HepG2 (cell line): ENCODE results near the gene PLIN4. TPM values are rescaled to one million over a fixed set of nuclear protein-coding genes. Genes with fewer than 3 reads are reported as not detected.

Experiments used
- ATAC-seq: fragments of 200-7000 bp; cut with Tn5 transposase; 3 replicates; pipeline ENCODE4 v1.9.1; 2020; ENCODE audit warnings: mild to moderate bottlenecking, moderate library complexity
- BruUV-seq: library from RNA; stranded (reverse); fragments of 400-500 nt; replicated peaks from 2 replicates; lab custom pipeline; 2021; lab: Mats Ljungman, UMichigan
- CTCF ChIA-PET: fragments of 300-600 bp; formaldehyde crosslinking; extraction: SDS; loops from one replicate; lab custom pipeline; 2021; ENCODE audit warnings: low total read pairs, inconsistent platforms, low intra/inter-chr PET ratio; lab: Yijun Ruan, JAX
- POLR2A ChIA-PET: fragments of 350-600 bp; sonication (Branson Sonifier 250); formaldehyde crosslinking; loops from one replicate; lab custom pipeline; 2020; ENCODE audit warnings: antibody characterized with exemption, inconsistent platforms; lab: Yijun Ruan, JAX
- DNase-seq: peaks from one replicate; pipeline ENCODE4 v3.0.0-alpha.2; 2015; ENCODE audit warnings: low spot score
- FAIRE-seq: peaks from 3 replicates; lab custom pipeline; 2011; peaks lifted over from hg19 to GRCh38; lab: Jason Lieb, UNC
- H2AFZ ChIP-seq: one replicate; pipeline ENCODE4 v1.6.1; 2011; ENCODE audit warnings: low read length, inconsistent platforms
- H3K27ac ChIP-seq: fragments of 300-600 bp; 3 replicates; pipeline ENCODE4 v1.8.0; 2011; ENCODE audit warnings: mixed run types, mild to moderate bottlenecking, mixed read lengths, low read length, inconsistent platforms; ENCODE audit not compliant: insufficient read depth; ENCODE audit errors: extremely low read length
- H3K27me3 ChIP-seq, 2 experiments: fragments of 200-600 bp in 1 of 2; 2 replicates in 1 of 2; 3 replicates in 1 of 2; pipeline versions ENCODE4 v1.6.0 to v1.8.0; 2011; ENCODE audit warnings: low read length in 2 of 2, mild to moderate bottlenecking in 2 of 2, moderate library complexity in 2 of 2, inconsistent platforms in 1 of 2; ENCODE audit not compliant: insufficient read depth in 2 of 2, control insufficient read depth in 1 of 2
- H3K36me3 ChIP-seq, 2 experiments: fragments of 200-600 bp in 1 of 2; replicated peaks in 1 of 2; 2 replicates in 1 of 2; 3 replicates in 1 of 2; pipeline versions ENCODE4 v1.5.1 to v1.8.0; 2011; ENCODE audit warnings: low read length in 2 of 2, inconsistent platforms in 1 of 2; ENCODE audit not compliant: insufficient read depth in 2 of 2, control insufficient read depth in 1 of 2
- H3K4me1 ChIP-seq: 2 replicates; pipeline ENCODE4 v1.5.1; 2012; ENCODE audit warnings: low read length, inconsistent platforms; ENCODE audit not compliant: insufficient read depth
- H3K4me2 ChIP-seq: 2 replicates; pipeline ENCODE4 v1.6.0; 2011; ENCODE audit warnings: low read depth, low read length, inconsistent platforms
- H3K4me3 ChIP-seq, 3 experiments: fragments of 200-600 bp in 1 of 3; sonication (generic), shearing (Covaris generic) in 1 of 3; replicated peaks in 1 of 3; 2 replicates each; pipeline ENCODE4 v1.5.1; 2011 to 2016; ENCODE audit warnings: low read length in 3 of 3, inconsistent platforms in 2 of 3, low read depth in 2 of 3, mild to moderate bottlenecking in 2 of 3, control low read depth in 1 of 3, mixed read lengths in 1 of 3; ENCODE audit not compliant: insufficient read depth in 1 of 3
- H3K79me2 ChIP-seq: one replicate; pipeline ENCODE4 v1.6.1; 2011; ENCODE audit warnings: low read length, inconsistent platforms; ENCODE audit not compliant: insufficient read depth
- H3K9ac ChIP-seq: 2 replicates; pipeline ENCODE4 v1.6.0; 2011; ENCODE audit warnings: mild to moderate bottlenecking, low read depth, low read length, inconsistent platforms; ENCODE audit not compliant: insufficient read depth
- H3K9me3 ChIP-seq: 2 replicates; pipeline ENCODE4 v1.5.1; 2012; ENCODE audit warnings: mild to moderate bottlenecking, low read length
- H4K20me1 ChIP-seq: 2 replicates; pipeline ENCODE4 v1.6.0; 2011; ENCODE audit warnings: inconsistent platforms, mild to moderate bottlenecking, low read length, moderate library complexity; ENCODE audit not compliant: insufficient read depth
- CC2D1A ChIP-seq: sonication (generic); formaldehyde crosslinking; IDR thresholded peaks from 2 replicates; pipeline ENCODE4 v1.8.1; 2023; ENCODE audit warnings: mild to moderate bottlenecking, missing genetic modification reagents
- CEBPB ChIP-seq: IDR thresholded peaks from 2 replicates; pipeline ENCODE4 v1.6.1; 2011; ENCODE audit warnings: low read depth, low read length, improper control_type of control experiment, borderline replicate concordance
- ELF1 ChIP-seq: sonication (generic); formaldehyde crosslinking; IDR thresholded peaks from 2 replicates; pipeline ENCODE4 v1.4.0; 2020; ENCODE audit warnings: missing genetic modification reagents
- FOSL2 ChIP-seq: sonication (generic); formaldehyde crosslinking; IDR thresholded peaks from 2 replicates; pipeline ENCODE4 v1.4.0; 2020; ENCODE audit warnings: missing genetic modification reagents
- KDM1A ChIP-seq: IDR thresholded peaks from 2 replicates; pipeline ENCODE4 v1.6.1; 2016; ENCODE audit warnings: missing compliant biosample characterization
- PAWR ChIP-seq: sonication (generic); formaldehyde crosslinking; IDR thresholded peaks from 2 replicates; pipeline ENCODE4 v1.4.0; 2020; ENCODE audit warnings: missing genetic modification reagents, mild to moderate bottlenecking, borderline replicate concordance
- WIZ ChIP-seq: sonication (generic); formaldehyde crosslinking; IDR thresholded peaks from 2 replicates; pipeline ENCODE4 v1.5.1; 2020; ENCODE audit warnings: mild to moderate bottlenecking, missing genetic modification reagents
- ZNF407 ChIP-seq: sonication (generic); formaldehyde crosslinking; IDR thresholded peaks from one replicate; pipeline ENCODE4 v1.5.1; 2020; ENCODE audit warnings: mild to moderate bottlenecking, missing genetic modification reagents; ENCODE audit errors: not compliant biosample characterization
- ZNF629 ChIP-seq: sonication (generic); formaldehyde crosslinking; conservative IDR thresholded peaks from 2 replicates; pipeline ENCODE4 v1.5.0; 2020; ENCODE audit warnings: missing genetic modification reagents
- ZNF670 ChIP-seq: sonication (generic); formaldehyde crosslinking; IDR thresholded peaks from 2 replicates; pipeline ENCODE4 v1.8.0; 2022; ENCODE audit warnings: mild to moderate bottlenecking, missing genetic modification reagents, borderline replicate concordance
- ZNF883 ChIP-seq: sonication (generic); formaldehyde crosslinking; IDR thresholded peaks from 2 replicates; pipeline ENCODE4 v1.5.1; 2020; ENCODE audit warnings: mild to moderate bottlenecking, missing genetic modification reagents; ENCODE audit errors: not compliant biosample characterization
- ZSCAN25 ChIP-seq: sonication (generic); formaldehyde crosslinking; IDR thresholded peaks from 2 replicates; pipeline ENCODE4 v1.8.0; 2022; ENCODE audit warnings: mild to moderate bottlenecking, missing genetic modification reagents
- WGBS: methylation state at CpG from one replicate; pipeline ENCODE4 v1.1.6; 2017; ENCODE audit warnings: low lambda C conversion rate; 5-methylcytosine and 5-hydroxymethylcytosine counted together
- in situ Hi-C: cut with HindIII; loops from 2 replicates; pipeline ENCODE4 v1.10.0; 2017; ENCODE audit warnings: low pct_unique_long_range_greater_than_20kb; ENCODE audit not compliant: extremely low pct_ligation_motif_present
- intact Hi-C: fragments of 100-400 bp; cut with micrococcal nuclease; formaldehyde crosslinking; loops from one replicate; pipeline ENCODE4 v1.10.0; 2022; ENCODE audit not compliant: unreplicated experiment
- polyA plus RNA-seq, 8 experiments: library from polyadenylated mRNA; depleted of rRNA in 3 of 8; stranded (reverse) in 7 of 8; unstranded in 1 of 8; fragments of >200 nt; fragmentation: Illumina TruSeq in 4 of 8; extraction: Trizol in 4 of 8; gene quantifications; 2 replicates each; pipeline versions ENCODE4 v1.2.1 to v1.2.3, GENCODE V29; 2011 to 2016; ENCODE audit warnings: low read depth in 4 of 8, missing spikeins in 1 of 8, mixed read lengths in 1 of 8; ENCODE audit not compliant: insufficient read depth in 1 of 8
- total RNA-seq, 5 experiments: library from RNA; depleted of rRNA; stranded (reverse); fragments of >200 nt; fragmentation: Illumina TruSeq; extraction: Trizol; gene quantifications; 2 replicates each; pipeline ENCODE4 v1.2.3, GENCODE V29; 2016; ENCODE audit warnings: low read depth in 1 of 5
- TF ChIP-seq, protein P1 (sequence below): fragments of 450-650 bp; IDR thresholded peaks from 2 replicates; pipeline ENCODE4 v1.6.1; 2017
- TF ChIP-seq, protein P2 (sequence below): sonication (generic); formaldehyde crosslinking; IDR thresholded peaks from 2 replicates; pipeline ENCODE4 v1.5.0; 2020; ENCODE audit warnings: mild to moderate bottlenecking, missing genetic modification reagents

The PLIN4 gene
- total and polyA plus RNA-seq, 2 of the 13 experiments (the other 11 are each of a cell fraction or from before 2014, with no cell fraction given) = 1.1 to 1.3 TPM

DNA sequence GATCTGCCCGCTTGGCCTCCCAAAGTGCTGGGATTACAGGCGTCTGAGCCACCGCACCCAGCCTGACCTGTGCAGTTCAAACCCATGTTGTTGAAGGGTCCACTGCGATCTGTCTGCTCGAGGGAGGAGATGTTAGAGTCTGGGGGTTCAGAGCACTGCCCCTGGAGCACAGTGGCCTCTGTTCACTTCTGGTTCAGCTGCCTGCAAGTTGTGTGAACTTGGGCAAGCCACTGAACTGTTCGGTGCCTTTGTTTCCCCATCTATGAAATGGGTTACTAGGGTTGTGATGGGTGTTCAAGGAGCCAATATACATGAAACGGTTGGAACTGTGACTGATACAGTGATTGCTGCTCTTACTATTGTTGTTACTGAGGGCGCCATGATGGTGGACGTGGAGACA lies 15.0 kb upstream of the PLIN4 start:
- Histone ChIP-seq H3K27me3 (no peaks in the 10 kb centered on the region; a peak in 1 of 5 replicates), H3K4me1 (peaks cover 68% of the 10 kb centered on the region), H3K36me3 (no peaks in the 10 kb centered on the region), H3K9ac (no peak overlapping the region), H4K20me1 (peaks cover 6% of the 10 kb centered on the region; the same call in 1 of the 2 replicates), H3K4me2 (no peak overlapping the region), H3K4me3 (no peak overlapping the region), H2AFZ (no peak overlapping the region), H3K9me3 (no peaks in the 10 kb centered on the region), H3K27ac (no peak overlapping the region), H3K79me2 (no peaks in the 10 kb centered on the region)
- intact Hi-C loops = no loop called here
- no TSS peak for BruUV-seq
- no peak for FAIRE-seq
- WGBS = 74% methylated on average over 9 of the region's 9 CpGs
- POLR2A ChIA-PET = no interaction called here
- ATAC-seq = no peak
- in situ Hi-C loops = no loop called here
- CTCF ChIA-PET = no interaction called here
- no peak for DNase-seq
- no peak for TF ChIP-seq WIZ (CRISPR knock-in tag)
- TF ChIP-seq ZNF407 (CRISPR knock-in tag) = no peak
- TF ChIP-seq ZNF629 (CRISPR knock-in tag) = peak; percentile 90
- TF ChIP-seq, protein P1, sequence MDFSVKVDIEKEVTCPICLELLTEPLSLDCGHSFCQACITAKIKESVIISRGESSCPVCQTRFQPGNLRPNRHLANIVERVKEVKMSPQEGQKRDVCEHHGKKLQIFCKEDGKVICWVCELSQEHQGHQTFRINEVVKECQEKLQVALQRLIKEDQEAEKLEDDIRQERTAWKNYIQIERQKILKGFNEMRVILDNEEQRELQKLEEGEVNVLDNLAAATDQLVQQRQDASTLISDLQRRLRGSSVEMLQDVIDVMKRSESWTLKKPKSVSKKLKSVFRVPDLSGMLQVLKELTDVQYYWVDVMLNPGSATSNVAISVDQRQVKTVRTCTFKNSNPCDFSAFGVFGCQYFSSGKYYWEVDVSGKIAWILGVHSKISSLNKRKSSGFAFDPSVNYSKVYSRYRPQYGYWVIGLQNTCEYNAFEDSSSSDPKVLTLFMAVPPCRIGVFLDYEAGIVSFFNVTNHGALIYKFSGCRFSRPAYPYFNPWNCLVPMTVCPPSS = no peak
- no peak for TF ChIP-seq ELF1 (CRISPR knock-in tag)
- TF ChIP-seq FOSL2 = no peak
- no peak for TF ChIP-seq CC2D1A (CRISPR knock-in tag)
- no peak for TF ChIP-seq ZSCAN25 (CRISPR knock-in tag)
- no peak for TF ChIP-seq CEBPB
- no peak for TF ChIP-seq ZNF670 (CRISPR knock-in tag)
- no peak for TF ChIP-seq PAWR
- TF ChIP-seq, protein P2, sequence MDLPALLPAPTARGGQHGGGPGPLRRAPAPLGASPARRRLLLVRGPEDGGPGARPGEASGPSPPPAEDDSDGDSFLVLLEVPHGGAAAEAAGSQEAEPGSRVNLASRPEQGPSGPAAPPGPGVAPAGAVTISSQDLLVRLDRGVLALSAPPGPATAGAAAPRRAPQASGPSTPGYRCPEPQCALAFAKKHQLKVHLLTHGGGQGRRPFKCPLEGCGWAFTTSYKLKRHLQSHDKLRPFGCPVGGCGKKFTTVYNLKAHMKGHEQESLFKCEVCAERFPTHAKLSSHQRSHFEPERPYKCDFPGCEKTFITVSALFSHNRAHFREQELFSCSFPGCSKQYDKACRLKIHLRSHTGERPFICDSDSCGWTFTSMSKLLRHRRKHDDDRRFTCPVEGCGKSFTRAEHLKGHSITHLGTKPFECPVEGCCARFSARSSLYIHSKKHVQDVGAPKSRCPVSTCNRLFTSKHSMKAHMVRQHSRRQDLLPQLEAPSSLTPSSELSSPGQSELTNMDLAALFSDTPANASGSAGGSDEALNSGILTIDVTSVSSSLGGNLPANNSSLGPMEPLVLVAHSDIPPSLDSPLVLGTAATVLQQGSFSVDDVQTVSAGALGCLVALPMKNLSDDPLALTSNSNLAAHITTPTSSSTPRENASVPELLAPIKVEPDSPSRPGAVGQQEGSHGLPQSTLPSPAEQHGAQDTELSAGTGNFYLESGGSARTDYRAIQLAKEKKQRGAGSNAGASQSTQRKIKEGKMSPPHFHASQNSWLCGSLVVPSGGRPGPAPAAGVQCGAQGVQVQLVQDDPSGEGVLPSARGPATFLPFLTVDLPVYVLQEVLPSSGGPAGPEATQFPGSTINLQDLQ (CRISPR knock-in tag) = no peak
- no peak for TF ChIP-seq ZNF883 (CRISPR knock-in tag)
- peak; percentile 68; the same call in 1 of the 2 replicates for TF ChIP-seq KDM1A (CRISPR knock-in tag)
